ENCODE measurements around the gene ALLC.

Gene ALLC

DNA sequence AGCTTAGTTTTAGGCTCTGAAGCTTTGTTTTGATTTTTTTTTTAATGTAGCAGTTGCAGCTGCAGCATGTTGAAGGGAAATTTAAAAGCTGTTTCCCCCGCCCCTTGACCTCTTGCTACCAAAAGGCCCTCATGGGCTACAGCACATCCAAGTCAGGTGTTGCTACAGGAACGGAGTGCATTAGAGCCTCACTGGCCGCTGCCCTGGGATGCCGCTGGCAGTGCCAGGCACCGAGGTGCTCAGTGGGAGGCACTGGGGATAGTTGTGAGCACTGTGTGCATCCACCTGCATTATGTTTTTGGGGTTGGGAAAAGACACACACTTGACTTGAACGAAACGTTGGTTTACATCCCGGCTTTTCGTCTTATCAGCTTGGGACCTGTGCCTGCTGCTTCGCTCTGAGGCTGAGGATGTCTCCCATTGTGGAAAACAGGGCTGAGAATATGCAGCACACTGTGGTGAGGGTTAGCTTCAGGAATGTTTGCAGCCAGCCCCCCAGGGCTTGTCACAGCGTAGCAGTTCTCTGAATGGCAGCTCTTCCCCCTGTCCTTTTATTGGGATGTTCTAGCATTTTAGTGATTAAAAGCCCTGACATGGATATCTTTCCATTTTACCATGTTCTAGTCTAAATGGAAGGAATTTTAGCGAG lies 69.5 kb downstream of the ALLC start:
- DNase-seq = no peak

DNA sequence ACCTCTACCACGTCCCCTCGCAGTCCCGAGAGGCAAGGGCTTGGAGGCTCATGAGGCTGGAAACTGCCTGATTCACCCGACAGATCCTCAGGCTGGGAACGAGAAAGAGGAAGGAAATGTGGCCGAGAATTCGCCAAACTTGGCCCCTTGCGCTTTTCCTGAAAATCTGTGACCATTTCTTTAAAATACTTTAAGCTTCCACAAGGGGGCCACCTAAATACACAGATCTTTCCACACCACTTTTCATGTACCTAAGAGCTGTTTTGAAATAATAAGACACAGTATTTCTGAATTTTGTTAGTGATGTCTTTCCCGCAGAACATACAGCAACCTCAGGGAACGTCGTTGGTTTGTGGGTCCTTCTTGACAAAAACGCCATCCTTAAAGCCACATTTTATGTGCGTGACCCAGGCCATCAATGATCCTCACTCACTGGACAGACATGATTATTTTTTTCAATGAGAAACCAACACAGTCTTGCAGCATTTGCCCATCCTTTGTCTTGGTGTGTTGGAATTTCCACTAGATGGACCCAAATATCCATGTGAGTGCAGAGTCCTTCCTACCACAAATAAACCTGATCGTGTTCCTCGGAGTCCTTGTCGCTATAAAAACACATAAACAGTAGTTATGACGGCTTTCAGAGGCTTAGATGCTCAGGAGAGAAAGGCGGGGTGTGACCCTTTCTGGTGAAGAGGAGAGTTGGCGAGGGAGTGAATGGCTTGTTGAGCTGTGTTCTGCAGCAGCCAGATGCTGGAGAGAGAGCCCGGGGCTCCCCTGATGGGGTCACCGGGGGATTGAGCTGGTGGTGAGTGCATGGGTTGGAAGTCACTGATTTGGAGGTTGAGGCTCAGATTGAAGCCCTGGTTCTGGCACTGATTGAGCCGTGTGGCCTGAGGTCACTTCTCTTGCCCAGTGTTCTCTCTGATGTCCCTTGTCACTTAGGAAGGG lies 70.4 kb downstream of the ALLC start:
- DNase-seq = no peak

DNA sequence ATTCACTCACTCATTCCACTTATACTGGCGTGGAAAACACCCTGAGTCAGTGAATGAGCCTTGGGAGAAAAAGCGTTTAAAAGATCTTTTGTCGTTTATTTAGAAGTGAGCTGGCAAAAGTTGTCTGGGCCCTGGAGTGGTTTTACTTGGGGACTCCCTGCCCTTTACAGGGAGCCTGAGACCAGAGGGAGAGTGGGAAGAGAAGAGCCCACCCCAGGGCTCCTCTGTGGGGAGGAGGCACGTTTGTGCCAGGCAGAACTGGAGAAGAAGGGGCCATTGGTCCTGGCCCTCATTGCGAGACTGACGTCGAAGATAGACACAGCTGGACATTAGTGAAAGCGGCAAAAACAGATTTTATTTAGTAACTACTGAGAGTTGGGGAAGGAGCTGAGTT lies 71.1 kb downstream of the ALLC start:
- DNase-seq = no peak

DNA sequence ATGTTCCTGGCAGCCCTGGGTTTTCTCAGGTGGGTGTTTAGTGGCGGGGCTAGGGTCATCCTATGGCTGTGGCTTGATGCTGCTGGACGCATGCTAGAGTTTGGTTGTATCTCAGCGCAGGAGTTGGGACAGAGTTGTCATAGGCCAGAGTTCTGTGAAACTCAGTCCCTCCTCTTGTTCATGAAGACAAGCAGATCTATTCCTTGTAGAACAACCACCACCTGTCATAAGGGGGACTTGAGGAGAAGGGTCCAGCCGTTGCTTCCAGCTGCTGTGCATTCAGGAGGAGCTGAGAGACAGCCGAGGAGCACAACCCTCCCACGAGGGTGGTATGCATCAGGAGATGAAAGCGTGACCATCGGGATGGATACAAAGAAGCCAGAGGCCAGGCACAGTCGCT lies 71.8 kb downstream of the ALLC start:
- no peak for DNase-seq

DNA sequence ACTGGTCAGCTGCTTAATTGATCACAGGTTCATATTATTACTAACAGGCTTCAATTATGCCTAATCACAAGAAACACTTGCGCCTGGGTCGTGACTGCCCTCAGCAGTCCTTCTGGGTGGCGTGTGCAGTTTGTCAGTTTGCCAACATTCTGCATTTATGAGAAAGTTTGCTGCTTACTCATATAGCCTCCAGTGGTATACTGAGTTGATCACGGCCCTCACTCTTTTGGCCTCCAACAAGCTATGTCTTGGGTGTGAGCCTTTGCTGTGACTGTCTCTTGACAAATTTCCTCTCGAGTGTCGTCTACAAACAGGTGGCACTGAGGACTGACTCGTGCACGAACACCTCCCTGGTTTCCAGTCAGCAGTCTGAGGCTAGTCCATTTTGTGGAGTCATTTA lies 72.6 kb downstream of the ALLC start:
- no peak for DNase-seq

DNA sequence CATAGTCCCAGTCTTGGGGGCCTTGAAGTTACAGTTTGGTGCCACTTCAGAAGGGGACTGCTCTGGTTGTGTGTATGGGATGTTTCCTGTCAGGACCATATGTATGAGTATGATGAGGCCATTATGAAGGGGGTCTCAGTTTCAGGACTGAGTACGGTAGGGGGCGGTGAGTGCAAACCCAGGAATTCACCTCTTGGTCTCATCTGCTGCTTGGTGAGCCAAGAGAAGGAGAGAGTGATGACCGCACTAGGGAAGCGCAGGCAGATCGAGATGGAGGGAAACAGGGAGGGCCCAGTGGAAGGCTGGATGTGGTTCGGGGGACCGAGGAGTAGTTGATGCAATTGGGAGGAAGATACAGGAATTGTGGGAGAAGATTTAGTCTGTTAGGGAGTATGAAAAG lies 73.8 kb downstream of the ALLC start:
- DNase-seq = no peak

DNA sequence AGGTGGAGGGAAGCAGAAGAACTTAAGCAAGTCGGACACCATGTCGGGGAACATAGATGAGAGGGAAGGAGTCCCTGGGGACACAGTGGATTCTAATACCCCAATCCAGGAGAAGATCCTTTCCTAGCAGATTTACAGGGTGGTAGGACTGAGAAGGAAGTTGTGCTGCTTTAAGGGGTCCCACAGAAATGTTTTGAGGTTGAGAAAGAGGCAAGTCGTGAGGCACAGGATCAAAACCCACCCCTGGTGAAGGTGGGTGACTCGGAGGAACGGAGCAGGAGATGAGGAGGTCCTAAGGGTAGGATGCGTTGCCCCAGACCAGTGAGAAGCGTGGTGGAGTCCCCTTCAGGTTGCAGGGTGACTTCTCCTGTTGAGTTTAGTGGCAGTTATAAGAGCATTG lies 78.1 kb downstream of the ALLC start:
- DNase-seq = no peak

DNA sequence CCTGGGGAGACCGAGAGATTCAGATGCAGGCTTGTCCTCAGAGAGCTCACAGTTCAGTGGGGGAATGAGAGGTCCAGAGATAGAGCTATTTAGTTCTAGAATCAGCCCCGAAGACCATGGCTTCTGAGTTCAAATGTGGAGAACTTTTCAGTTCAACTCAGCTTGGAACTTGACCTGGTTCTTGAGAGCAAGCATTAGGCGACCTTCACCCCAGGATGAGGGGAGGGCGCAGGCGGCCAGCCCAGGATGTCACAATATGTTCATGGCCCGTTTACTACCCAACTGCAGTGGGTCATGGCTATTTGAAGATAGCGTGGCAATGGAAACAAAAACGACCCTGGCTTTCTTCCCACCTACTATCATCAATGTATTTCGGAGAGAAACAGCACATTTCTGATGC lies 79.1 kb downstream of the ALLC start:
- no peak for DNase-seq

DNA sequence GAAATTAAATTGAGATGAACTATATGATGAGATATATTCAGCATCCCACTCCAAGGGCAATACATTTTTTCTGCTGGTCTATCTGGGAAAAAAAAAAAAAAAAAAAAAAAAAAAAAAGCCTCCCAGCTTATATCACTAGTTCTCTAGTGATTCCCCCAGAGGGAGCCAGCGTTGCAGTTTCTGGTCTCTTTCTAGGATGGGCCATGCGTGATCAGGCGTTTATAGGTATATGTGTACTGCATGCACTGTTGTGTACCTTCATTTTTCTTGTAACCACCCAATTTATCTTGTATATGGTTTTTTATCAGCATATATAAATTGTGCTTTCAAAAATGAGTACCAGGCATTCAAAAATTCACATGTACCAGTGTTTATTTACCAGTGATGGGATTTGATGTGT lies 80.5 kb downstream of the ALLC start:
- peak in 1 of 2 experiments; percentile 24 for DNase-seq

DNA sequence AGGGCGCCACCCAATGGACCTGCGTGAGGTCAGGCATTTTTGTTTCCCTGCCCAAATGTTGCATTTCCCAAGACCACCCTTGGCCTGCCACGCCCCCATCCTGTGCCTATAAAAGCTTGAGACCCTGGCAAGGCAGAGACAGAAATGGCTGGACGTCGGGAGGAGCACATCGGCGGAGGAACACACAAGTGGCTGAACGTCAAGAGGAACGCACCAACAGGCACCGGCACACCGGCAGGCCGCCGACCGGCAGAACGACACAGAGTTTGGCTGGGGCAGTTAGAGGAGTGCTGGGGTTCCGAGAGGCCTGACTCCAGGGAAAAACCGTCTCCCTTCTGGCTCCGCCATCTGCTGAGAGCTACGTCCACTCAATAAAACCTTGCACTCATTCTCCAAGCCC lies 81.3 kb downstream of the ALLC start:
- no peak for DNase-seq

DNA sequence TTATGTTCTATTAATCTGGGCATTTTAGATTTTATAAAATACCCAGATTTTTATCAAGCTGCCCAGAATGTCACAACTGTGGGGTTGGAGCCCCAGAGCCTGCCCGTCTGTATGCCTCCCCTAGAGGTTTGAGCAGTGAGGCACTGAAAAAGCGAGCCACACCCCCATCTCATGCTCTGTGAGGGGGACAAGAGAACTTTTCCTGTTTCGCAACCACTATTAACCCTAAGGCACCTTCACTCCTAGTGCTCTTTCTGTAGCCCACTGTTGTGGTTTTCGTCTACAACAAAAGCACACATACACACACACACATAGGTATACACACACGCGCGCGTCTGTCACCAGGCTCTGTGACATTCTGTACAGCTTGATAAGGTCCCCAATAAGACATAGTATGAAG lies 83.4 kb downstream of the ALLC start:
- no peak for DNase-seq

DNA sequence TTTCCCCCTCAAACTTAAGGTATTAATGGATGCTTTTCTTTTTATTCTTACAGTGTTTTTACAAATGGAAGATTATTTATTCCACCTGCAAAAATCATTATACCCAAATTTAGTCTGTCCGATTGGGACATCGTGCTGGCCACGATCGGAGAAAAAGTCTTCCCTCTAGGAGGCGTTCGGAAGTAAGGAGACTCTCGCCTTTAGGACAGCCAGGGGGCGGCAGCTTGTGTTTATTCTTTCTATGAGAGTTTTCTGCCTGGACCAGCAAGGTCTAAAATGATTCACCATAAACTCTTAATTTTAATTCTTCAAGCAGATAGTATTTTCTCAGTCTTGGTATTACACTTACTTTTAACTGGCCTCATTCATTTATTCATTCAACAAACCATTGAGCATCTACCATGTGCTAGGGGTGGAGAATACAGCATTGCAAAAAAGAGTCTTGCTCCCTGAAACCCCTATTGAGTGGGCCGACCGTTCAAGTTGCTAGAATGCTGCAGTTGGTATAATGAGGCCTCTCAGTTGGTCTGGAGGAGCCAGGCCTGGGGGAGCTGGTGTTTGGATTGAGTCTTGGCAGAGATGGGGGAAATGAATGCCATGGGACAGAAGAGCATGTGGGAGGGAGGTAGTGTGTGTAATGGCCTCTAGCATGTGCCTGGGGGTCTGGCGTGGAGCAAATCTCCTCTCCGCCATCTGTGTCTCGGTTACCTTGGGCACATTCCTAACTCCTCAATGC lies 84.0 kb downstream of the ALLC start:
- no peak for DNase-seq

DNA sequence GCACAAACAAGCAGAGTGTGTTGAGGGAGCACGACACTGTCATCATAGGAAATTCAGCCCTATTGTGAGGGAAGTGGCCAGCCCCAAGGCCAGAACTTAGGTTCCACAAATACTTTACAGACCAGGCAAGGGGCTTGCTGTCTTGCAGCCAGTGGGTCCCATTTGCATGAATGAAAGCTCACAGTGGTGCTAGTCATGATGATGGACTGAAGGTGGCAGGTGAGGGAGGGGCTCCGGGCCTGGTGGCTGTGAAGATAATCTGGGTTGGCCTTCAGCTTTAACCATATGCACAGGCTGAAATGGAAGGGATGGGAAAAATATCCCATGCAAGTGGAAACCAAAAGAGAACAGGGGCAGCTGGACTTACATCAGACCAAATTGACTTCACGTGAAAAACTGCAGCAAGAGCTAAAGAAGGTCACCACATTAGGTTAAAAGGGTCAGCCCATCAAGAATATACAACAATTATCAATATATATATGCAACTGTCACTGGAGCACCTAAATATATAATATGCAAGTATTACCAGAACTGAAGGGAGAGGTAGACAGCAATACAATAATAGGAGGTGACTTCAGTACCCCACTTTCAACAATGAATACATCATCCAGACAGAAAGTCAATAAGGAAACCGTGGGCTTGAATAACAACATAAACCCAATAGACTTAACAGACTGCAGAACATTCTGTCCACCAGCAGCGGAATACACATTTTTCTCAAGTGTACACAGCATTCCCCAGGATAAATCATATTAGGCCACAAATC lies 84.9 kb downstream of the ALLC start:
- DNase-seq = no peak

DNA sequence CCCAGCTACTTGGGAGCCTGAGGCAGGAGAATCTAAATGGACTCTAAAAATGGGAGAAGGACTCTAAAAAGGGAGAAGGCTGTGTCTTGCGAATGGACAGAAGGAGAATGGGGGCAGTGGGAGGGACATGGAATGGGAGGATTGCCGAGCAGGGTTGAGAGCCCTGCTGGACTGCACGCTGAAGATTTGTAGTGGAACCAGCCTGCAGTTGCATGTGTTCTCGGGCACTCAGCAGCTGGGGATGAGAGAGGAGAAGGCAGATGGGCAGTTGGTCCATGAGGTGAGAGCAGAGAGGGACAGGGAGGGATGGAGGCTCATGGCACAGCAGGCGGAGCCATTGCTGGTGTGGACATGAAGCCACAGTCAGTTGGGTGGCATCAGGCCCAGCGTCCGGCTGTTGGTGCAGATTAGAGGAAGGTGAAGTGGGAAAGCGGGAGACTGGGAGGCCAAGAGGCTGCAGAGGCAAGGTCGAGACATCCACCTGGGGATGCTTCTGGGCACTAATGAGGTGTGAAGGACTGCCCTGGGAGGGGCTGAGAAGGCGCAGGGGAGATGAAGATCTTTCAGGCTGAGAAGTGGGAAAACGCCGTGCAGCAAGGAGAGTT lies 86.1 kb downstream of the ALLC start:
- DNase-seq = no peak

DNA sequence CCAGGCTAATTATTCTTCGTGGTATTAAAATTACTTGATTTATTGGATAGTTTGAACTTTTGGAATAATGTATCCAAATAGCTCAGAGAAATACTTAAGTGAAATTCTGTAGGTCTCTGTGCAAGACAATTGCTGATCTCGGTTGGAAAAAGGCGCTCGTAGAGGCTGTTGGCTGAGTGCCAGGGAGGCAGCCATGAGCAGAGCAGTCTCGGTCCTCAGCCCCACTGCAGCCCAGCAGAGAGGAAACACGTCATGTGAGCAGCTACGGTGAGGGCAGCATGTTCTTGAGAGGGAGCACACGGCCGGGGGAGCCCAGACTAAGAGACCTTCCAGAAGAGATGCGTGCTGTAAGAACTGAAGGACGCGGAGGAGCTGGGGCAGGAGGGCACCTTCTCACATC lies 87.9 kb downstream of the ALLC start:
- DNase-seq = no peak

DNA sequence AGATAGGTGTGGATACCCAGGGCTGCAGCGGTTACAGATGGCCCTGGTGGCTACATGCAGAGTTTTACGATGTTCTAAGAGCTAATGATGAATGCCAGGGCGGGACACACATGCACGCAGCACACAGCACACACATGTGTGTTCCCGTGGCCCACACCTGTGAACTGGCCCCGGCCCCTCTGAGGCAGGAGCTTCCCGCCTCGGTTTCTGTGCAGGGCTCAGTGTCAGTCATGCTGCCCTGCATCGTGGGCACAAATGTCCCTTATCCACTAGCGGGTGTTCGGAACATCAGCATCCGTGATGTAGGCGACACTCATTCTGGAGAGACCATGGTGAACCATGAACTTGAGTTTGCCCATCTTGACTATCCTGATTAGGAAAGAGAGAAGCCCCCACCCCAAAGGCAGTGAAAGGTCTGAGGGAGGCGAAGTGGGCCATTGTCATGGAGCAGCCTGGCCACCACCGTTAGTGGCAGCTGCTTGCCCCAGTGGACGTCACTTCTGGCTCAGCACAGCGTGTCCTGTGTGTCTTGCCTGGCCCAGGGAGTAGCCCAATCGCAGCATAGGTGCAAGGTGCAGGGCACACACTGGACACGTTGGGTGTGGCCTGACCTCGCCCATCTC lies 89.1 kb downstream of the ALLC start:
- no peak for DNase-seq

DNA sequence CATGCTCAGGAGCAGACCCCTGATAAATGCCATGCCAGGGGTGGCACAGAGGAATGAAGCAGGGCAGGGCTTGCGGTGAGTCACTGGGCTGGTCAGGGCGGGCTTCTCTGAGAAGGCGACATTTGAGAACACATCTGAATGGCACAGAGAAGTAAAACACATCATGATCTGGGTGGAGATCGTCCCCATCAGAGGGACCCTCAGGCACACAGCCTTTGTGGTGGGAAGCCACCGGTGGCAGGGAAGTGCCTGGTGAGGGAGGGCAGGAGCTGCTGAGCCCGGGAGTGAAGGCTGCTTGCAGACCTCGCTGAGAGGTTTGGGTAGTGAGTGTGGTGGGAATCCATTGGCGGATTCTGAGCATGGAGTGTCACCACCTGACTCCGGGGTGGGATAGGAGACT lies 89.8 kb downstream of the ALLC start:
- no peak for DNase-seq

DNA sequence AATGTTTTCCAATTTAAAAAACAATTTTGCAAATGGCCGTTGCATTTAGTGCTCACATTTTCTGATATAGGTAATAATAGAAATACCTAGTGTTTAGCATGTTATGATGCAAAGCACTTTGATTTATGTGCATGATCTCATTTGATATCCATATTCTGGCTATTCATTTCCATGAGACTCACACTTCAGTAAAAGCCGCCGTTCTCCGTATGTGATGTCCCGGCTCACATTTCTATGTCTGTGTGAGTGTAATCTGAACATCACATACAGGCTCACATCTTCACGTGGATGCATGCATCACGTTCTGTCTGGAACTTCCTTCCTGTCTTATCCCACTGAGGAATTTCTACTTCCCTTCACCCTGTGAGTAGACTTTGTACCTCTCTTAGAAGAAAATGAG lies 91.2 kb downstream of the ALLC start:
- no peak for DNase-seq

DNA sequence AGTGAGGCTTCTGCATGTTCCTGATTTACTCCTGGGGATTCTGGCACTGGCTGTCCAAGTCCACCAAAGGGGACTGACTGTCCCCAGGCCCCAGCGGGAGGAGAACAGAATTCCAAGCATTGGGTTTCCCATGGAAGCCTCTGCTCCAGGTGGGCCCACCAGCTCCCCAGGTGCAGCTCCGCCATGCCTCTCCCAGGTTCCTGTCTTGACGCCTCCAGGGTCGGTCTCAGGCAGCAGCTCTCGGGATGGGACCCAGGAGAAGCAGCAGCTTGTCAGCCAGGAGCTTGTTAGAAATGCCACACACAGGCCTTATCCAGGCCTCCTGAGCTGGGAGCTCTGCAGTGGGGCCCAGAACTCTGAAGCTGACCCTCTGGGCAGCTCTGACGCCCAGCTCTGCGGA lies 93.3 kb downstream of the ALLC start:
- DNase-seq = no peak

DNA sequence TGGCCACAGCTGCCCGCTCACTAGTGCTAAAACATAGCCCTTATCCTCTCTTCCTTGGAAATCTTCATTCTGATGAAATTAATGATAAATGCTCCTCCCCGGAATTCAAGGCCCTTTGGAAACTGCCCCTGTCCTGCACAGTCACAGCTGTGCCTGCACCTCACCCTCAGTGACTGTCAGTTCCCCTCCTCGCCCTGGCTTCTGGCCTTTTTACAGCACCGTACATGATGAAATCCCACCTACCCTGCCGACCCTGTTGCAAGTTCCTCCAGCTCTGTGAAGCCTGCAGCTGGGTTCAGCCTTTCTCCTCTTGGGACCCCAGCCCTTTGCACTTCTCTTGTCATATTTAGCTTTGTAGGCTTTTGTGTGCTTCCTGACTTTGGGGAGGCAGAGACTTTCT lies 93.8 kb downstream of the ALLC start:
- no peak for DNase-seq

All from activated T-cell treated with anti-CD3 and anti-CD28 coated beads, Interleukin-2, amount 50 U/mL, for 48 hours (primary cell).